ENCODE data around the gene TMEM101.
"Not testable (repeated sequence)": the region's sequence is repeated elsewhere in the genome, so short reads cannot be mapped to it uniquely, and the experiment has no call there.

GRCh38 chr17:43971436-43971835, 43.3 kb downstream of the TMEM101 start:
- TF ChIP-seq, protein P1, sequence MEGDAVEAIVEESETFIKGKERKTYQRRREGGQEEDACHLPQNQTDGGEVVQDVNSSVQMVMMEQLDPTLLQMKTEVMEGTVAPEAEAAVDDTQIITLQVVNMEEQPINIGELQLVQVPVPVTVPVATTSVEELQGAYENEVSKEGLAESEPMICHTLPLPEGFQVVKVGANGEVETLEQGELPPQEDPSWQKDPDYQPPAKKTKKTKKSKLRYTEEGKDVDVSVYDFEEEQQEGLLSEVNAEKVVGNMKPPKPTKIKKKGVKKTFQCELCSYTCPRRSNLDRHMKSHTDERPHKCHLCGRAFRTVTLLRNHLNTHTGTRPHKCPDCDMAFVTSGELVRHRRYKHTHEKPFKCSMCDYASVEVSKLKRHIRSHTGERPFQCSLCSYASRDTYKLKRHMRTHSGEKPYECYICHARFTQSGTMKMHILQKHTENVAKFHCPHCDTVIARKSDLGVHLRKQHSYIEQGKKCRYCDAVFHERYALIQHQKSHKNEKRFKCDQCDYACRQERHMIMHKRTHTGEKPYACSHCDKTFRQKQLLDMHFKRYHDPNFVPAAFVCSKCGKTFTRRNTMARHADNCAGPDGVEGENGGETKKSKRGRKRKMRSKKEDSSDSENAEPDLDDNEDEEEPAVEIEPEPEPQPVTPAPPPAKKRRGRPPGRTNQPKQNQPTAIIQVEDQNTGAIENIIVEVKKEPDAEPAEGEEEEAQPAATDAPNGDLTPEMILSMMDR (IDR thresholded peaks at IDR 0.05; ENCODE audit: borderline replicate concordance, extremely low read depth, low read length, poor library complexity, severe bottlenecking) = not testable (repeated sequence)
- not testable (repeated sequence) for TF ChIP-seq EZH2 (IDR thresholded peaks at IDR 0.05; ENCODE audit: borderline replicate concordance, low read depth, low read length, severe bottlenecking)
